ENCODE results near the gene TAS2R31.

- no peak for TF ChIP-seq POLR2AphosphoS5 (IDR thresholded peaks at IDR 0.05; ENCODE audit: low read depth, low read length)
- no peak for TF ChIP-seq POLR2A (IDR thresholded peaks at IDR 0.05; ENCODE audit: low read depth, low read length)
Observed at GRCh38 chr12:11026118-11026517, 5.1 kb downstream of the TAS2R31 start.
